ENCODE measurements around the gene XRCC3. TPM values are rescaled to one million over a fixed set of nuclear protein-coding genes. Genes with fewer than 3 reads are reported as not detected.

The XRCC3 gene
- total RNA-seq, 4 donors from 2014 or later = 4.0 to 10.7 (median 6.2) TPM

DNA sequence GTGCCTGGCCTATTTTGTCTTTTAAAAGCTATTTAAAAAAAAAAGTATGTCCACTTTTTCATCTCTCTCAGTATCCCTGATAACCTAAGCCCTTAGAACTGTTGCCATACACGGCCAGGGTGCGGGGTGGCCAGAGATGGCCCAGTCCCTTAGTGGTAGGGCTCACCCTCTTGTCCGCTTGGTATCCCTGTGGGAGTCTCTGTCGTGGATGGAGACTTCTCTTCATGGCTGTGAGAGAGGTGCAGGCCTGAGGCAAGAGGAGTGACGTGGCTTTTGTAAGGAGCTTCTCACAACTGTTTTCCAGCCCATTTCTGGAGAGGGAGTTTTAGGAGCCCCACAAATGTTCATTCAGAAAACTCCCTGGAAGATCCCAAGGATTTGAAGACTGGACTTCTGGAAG lies 26.8 kb downstream of the XRCC3 start:
- Histone ChIP-seq H3K36me3 (peaks cover 0 to 79% (median 2%) of the 10 kb centered on the region in 3 donors), H3K4me1 (peaks cover 0 to 29% (median 2%) of the 10 kb centered on the region in 4 donors), H3K27ac (peak overlapping the region in 1 of 4 donors; percentile 18), H3K9me3 (no peaks in the 10 kb centered on the region), H3K4me3 (no peak overlapping the region), H3K27me3 (no peaks in the 10 kb centered on the region)
- no peak for TF ChIP-seq EP300 (IDR thresholded peaks at IDR 0.05)
- DNase-seq (ENCODE audit: low spot score in 2 of 2) = no peak
- WGBS, 2 donors = 82 to 85% methylated on average over 5 of the region's 5 CpGs

DNA sequence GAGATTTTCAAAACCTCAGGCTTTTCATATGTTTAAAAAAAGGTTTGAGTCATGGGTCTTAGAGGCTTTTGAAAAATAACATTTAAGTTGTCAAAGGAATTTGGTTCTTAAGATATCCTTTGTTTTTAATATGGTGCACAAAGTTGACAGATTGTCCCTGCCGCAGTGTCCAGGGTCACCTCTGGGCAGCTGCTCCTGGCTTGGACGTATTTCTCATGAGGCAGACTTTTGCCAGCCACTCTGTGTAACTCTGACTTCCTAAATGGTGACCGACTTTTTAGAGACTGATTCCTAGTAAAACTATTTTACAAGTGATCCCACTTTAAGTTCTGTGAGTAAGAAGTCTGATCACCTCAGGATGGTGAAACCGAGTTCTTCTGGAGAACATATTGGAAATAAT lies 27.5 kb downstream of the XRCC3 start:
- Histone ChIP-seq H3K4me1 (peaks cover 0 to 27% (median 2%) of the 10 kb centered on the region in 4 donors), H3K27ac (no peak overlapping the region), H3K9me3 (no peaks in the 10 kb centered on the region), H3K27me3 (no peaks in the 10 kb centered on the region), H3K36me3 (peaks cover 0 to 79% (median 6%) of the 10 kb centered on the region in 3 donors), H3K4me3 (no peak overlapping the region)
- 88 to 91% methylated on average over 4 of the region's 4 CpGs for WGBS, 2 donors
- TF ChIP-seq CTCF (IDR thresholded peaks at IDR 0.05) = no peak
- no peak for DNase-seq (ENCODE audit: low spot score in 2 of 2)

DNA sequence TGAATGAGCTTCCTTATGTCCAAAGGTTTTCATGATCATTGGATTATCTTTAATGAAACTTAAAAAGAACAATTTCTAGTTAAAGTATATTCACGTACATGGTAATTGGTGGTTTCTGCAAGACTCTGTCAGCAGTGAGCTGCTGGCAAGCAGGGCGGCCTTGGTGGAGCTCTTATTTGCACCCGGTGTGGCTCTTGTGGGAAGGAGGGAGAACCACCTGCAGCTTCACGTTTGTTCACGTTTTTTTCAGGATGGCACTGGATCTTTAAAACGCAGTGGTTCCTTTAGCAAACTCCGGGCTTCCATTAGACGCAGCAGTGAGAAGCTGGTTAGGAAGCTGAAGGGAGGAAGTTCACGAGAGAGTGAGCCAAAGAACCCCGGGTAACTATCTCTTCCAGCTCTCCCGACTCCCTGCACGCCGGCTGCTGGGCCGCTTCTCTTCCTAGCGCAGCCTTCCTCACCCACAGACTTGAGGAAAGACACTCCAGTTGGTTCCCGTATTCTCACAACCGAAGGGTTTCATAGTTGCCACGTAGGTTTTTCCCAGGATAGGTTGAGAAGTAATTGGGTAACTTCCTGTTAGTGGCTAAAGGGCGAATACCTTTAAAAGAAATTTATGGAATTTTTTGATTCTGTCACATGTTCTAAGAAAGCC lies 28.3 kb downstream of the XRCC3 start:
- Histone ChIP-seq H3K36me3 (peaks cover 0 to 80% (median 6%) of the 10 kb centered on the region in 3 donors), H3K4me1 (peaks cover 0 to 27% (median 2%) of the 10 kb centered on the region in 4 donors), H3K4me3 (no peak overlapping the region), H3K27me3 (no peaks in the 10 kb centered on the region), H3K9me3 (no peaks in the 10 kb centered on the region), H3K27ac (no peak overlapping the region)
- WGBS, 2 donors = 78 to 79% methylated on average over 19 of the region's 19 CpGs
- DNase-seq (ENCODE audit: low spot score in 2 of 2) = no peak
- no peak for TF ChIP-seq EP300 (IDR thresholded peaks at IDR 0.05)
- TF ChIP-seq CTCF (IDR thresholded peaks at IDR 0.05) = no peak
- no peak for TF ChIP-seq POLR2A (IDR thresholded peaks at IDR 0.05)

DNA sequence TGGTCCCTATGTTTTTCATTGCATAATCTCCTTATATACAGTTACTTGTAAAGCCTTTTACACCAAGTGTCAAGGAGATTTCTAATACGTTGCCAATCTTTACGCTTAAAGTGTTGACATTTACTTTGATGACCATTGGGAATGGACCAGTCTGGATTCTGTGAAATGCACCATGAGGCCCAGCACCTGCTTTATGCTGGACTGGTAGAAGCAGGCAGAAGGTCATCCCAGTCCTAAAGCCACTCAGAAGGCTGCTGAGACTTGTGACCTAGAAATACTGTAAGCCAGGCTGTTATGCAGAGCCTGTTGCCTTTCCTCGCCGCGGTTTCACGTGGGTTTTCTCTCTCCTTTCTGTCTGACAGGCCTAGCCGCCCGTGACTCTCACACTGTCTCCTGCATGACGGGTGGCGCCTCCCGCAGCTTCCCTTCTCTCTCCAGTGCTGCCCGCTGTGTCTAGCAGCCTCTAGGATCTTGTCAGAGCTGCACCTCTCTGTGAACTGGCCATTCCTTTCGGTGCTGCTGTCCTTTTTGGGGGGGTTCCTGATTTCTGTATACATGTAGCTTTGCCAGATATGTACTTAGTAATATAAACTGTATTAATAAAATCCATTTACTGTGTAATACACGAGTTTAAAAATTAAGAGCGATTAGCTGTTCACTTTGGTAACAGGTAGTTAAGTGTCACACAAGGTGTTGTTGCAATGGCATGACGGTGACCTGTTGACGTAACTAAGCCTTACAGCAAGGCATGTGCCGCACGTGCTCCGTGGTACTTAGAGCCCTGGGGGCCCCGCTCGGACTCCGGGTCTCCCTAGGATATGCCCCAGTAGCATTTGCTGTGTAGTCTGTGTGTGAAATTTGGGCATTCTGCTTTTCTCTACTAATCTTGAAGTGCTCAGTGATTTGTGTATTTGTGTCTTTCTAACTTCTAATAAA lies 29.7 kb downstream of the XRCC3 start:
- TF ChIP-seq EP300 (IDR thresholded peaks at IDR 0.05) (no peak), CTCF (IDR thresholded peaks at IDR 0.05) (no peak), POLR2A (IDR thresholded peaks at IDR 0.05) (no peak)
- H3K9me3 ChIP-seq = no peaks in the 10 kb centered on the region
- H3K4me1 ChIP-seq = peaks cover 0 to 23% (median 2%) of the 10 kb centered on the region in 4 donors
- H3K36me3 ChIP-seq = peaks cover 0 to 85% (median 10%) of the 10 kb centered on the region in 3 donors
- DNase-seq (ENCODE audit: low spot score in 2 of 2) = no peak
- 87% methylated on average over 23 of the region's 23 CpGs for WGBS, 2 donors
- no peak overlapping the region for H3K27ac ChIP-seq
- no peak overlapping the region for H3K4me3 ChIP-seq
- H3K27me3 ChIP-seq = no peaks in the 10 kb centered on the region

DNA sequence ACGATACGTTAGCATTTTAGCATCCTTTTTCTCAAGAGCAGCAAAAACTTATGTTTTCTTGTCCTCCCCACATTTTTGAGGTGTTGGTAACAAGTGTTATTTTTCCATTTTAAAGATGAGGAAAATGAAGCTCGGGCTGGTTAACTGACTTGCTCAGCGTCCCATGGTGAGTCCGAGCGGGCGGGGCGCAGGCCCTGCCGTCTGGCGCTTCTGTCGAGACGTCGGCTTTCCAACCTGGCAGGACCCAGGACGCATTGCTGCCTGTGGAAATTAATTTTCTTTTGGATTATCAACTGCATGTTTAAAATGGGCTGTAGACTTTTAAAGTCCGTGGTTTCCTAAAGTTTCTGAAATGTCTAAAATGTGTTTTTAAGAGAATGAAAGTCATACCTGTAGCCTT lies 30.4 kb downstream of the XRCC3 start:
- DNase-seq (ENCODE audit: low spot score in 2 of 2) = no peak
- Histone ChIP-seq H3K27ac (no peak overlapping the region), H3K36me3 (peaks cover 3 to 85% (median 13%) of the 10 kb centered on the region in 3 donors)

More for the DNA sequence above, 30.4 kb downstream of the XRCC3 start:
- WGBS, 2 donors = 88 to 89% methylated on average over 15 of the region's 15 CpGs
- H3K4me3 ChIP-seq = no peak overlapping the region
- peaks cover 0 to 18% (median 2%) of the 10 kb centered on the region in 4 donors for H3K4me1 ChIP-seq
- H3K27me3 ChIP-seq = no peaks in the 10 kb centered on the region
- H3K9me3 ChIP-seq = no peaks in the 10 kb centered on the region
- TF ChIP-seq POLR2A (IDR thresholded peaks at IDR 0.05) (no peak), EP300 (IDR thresholded peaks at IDR 0.05) (no peak), CTCF (IDR thresholded peaks at IDR 0.05) (no peak)
